Activated CD4-positive, alpha-beta T cell treated with anti-CD3 and anti-CD28 coated beads, Interleukin-2, amount 50 U/mL, for 24 hours (primary cell): Measurements from ENCODE around the gene PSMB8.
A peak's percentile ranks its signal among the peaks of the same experiment; 100 is the strongest.
"Not testable (repeated sequence)": the region's sequence is repeated elsewhere in the genome, so short reads cannot be mapped to it uniquely, and the experiment has no call there.

Source experiments
- DNase-seq, 2 donors: peaks; one replicate each; pipeline ENCODE4 v3.0.0-alpha.2; 2020; ENCODE audit warnings: low read depth in 1 of 2, low spot score in 1 of 2

PSMB8 gene

GRCh38 chr6:32838114-32838958, 5.5 kb downstream of the PSMB8 start, which contains the start of gene TAP2:
Gene TAP2 (minus strand): TSS chr6:32838739. CDS start chr6:32838233, 506 bp downstream.
- peak; percentile 96 to 98 for DNase-seq

- no peak for DNase-seq
Measured at GRCh38 chr6:32837651-32838113, 6.2 kb downstream of the PSMB8 start.

- no peak for DNase-seq
Measured at GRCh38 chr6:32836873-32837272, 7.0 kb downstream of the PSMB8 start.

GRCh38 chr6:32835167-32835893, 8.5 kb downstream of the PSMB8 start:
- no peak for DNase-seq

- no peak for DNase-seq
Measured at GRCh38 chr6:32833664-32834063, 10.2 kb downstream of the PSMB8 start.

GRCh38 chr6:32832535-32832934, 11.3 kb downstream of the PSMB8 start:
- no peak for DNase-seq

GRCh38 chr6:32830936-32831335, 12.9 kb downstream of the PSMB8 start:
- DNase-seq: no peak

- no peak for DNase-seq
Measured at GRCh38 chr6:32830017-32830416, 13.8 kb downstream of the PSMB8 start.

- no peak for DNase-seq
Measured at GRCh38 chr6:32829495-32829894, 14.4 kb downstream of the PSMB8 start.

GRCh38 chr6:32827025-32827424, 16.8 kb downstream of the PSMB8 start:
- DNase-seq: no peak

- DNase-seq: no peak
Measured at GRCh38 chr6:32825966-32826365, 17.9 kb downstream of the PSMB8 start.

- no peak for DNase-seq
Measured at GRCh38 chr6:32819729-32820128, 24.1 kb downstream of the PSMB8 start.

GRCh38 chr6:32818867-32819266, 25.0 kb downstream of the PSMB8 start:
- no peak for DNase-seq

- DNase-seq: no peak
Measured at GRCh38 chr6:32816746-32817204, 27.1 kb downstream of the PSMB8 start, which contains the start of gene HLA-DOB. Gene HLA-DOB (minus strand): TSS chr6:32817002. CDS start chr6:32816951, 51 bp downstream.

- DNase-seq: no peak
Measured at GRCh38 chr6:32815996-32816395, 27.9 kb downstream of the PSMB8 start.

- DNase-seq: no peak
Measured at GRCh38 chr6:32815115-32815514, 28.7 kb downstream of the PSMB8 start.

GRCh38 chr6:32814145-32814544, 29.7 kb downstream of the PSMB8 start:
- no peak for DNase-seq

GRCh38 chr6:32809171-32809570, 34.7 kb downstream of the PSMB8 start:
- DNase-seq: no peak

GRCh38 chr6:32807020-32807580, 36.7 kb downstream of the PSMB8 start:
- no peak for DNase-seq

- DNase-seq: not testable (repeated sequence)
Measured at GRCh38 chr6:32805404-32805803, 38.4 kb downstream of the PSMB8 start.

GRCh38 chr6:32803416-32803815, 40.4 kb downstream of the PSMB8 start:
- DNase-seq: no peak

GRCh38 chr6:32799740-32800139, 44.1 kb downstream of the PSMB8 start:
- DNase-seq: no peak
